Activated CD4-positive, alpha-beta T cell treated with anti-CD3 and anti-CD28 coated beads, Interleukin-10, Interleukin-2, amounts not matched to agents 100 ng/mL and 50 ng/mL, durations not matched to agents 16 hours and 8 hours (primary cell): Measurements from ENCODE around the gene TMEM255B.
A peak's percentile ranks its signal among the peaks of the same experiment; 100 is the strongest.

Experiments used
- DNase-seq: peaks from one replicate; pipeline ENCODE4 v3.0.0-alpha.2; 2020

TMEM255B gene

GRCh38 chr13:113838711-113839201, 79.7 kb downstream of the TMEM255B start:
- no peak for DNase-seq

GRCh38 chr13:113839536-113840204, 80.6 kb downstream of the TMEM255B start:
- DNase-seq: no peak

GRCh38 chr13:113840541-113841352, 81.7 kb downstream of the TMEM255B start:
- no peak for DNase-seq

- no peak for DNase-seq
Measured at GRCh38 chr13:113841353-113841650, 82.3 kb downstream of the TMEM255B start.

- DNase-seq: no peak
Measured at GRCh38 chr13:113842336-113843062, 83.5 kb downstream of the TMEM255B start.

- no peak for DNase-seq
Measured at GRCh38 chr13:113843063-113843654, 84.1 kb downstream of the TMEM255B start.

GRCh38 chr13:113843864-113844556, 85.0 kb downstream of the TMEM255B start:
- no peak for DNase-seq

- no peak for DNase-seq
Measured at GRCh38 chr13:113845055-113845454, 86.0 kb downstream of the TMEM255B start.

GRCh38 chr13:113845723-113846635, 87.0 kb downstream of the TMEM255B start:
- no peak for DNase-seq

- peak; percentile 11 for DNase-seq
Measured at GRCh38 chr13:113846636-113847318, 87.8 kb downstream of the TMEM255B start.

- DNase-seq: no peak
Measured at GRCh38 chr13:113848020-113848419, 89.0 kb downstream of the TMEM255B start.

GRCh38 chr13:113848431-113849260, 89.6 kb downstream of the TMEM255B start:
- no peak for DNase-seq

- DNase-seq: no peak
Measured at GRCh38 chr13:113849546-113849945, 90.5 kb downstream of the TMEM255B start.

GRCh38 chr13:113849981-113850721, 91.1 kb downstream of the TMEM255B start:
- DNase-seq: no peak

GRCh38 chr13:113850722-113851479, 91.9 kb downstream of the TMEM255B start:
- no peak for DNase-seq

GRCh38 chr13:113851480-113851803, 92.4 kb downstream of the TMEM255B start:
- DNase-seq: no peak

- DNase-seq: no peak
Measured at GRCh38 chr13:113851826-113852535, 93.0 kb downstream of the TMEM255B start.
